Esophagus squamous epithelium (tissue), 5 donors: Measurements from ENCODE around the gene NOL7. TPM values are rescaled to one million over a fixed set of nuclear protein-coding genes. Genes with fewer than 3 reads are reported as not detected.

ENCODE experiments used
- DNase-seq: peaks from one replicate; lab custom pipeline; 2025; lab: John Stamatoyannopoulos, UW
- H3K27ac ChIP-seq, 4 donors: fragments of 200-600 bp; sonication (generic); one replicate each; pipeline ENCODE4 v1.5.1; 2016 to 2019; ENCODE audit warnings: mild to moderate bottlenecking in 1 of 4
- H3K27me3 ChIP-seq, 4 donors: fragments of 200-600 bp; sonication (generic); 1 replicate in 3 of 4; 2 replicates in 1 of 4; pipeline versions ENCODE4 v1.5.1 to v1.6.0; 2017 to 2021; ENCODE audit warnings: antibody characterized with exemption in 1 of 4
- H3K36me3 ChIP-seq, 3 donors: fragments of 200-600 bp; sonication (generic); one replicate each; pipeline ENCODE4 v1.5.1; 2016 to 2019
- H3K4me1 ChIP-seq, 3 donors: fragments of 200-600 bp; sonication (generic); one replicate each; pipeline ENCODE4 v1.5.1; 2017 to 2019
- H3K4me3 ChIP-seq, 4 donors: fragments of 200-600 bp; sonication (generic); 1 replicate in 3 of 4; 2 replicates in 1 of 4; pipeline ENCODE4 v1.5.1; 2016 to 2019; ENCODE audit warnings: mild to moderate bottlenecking in 2 of 4, moderate library complexity in 1 of 4
- H3K9me3 ChIP-seq, 3 donors: fragments of 200-600 bp; sonication (generic); one replicate each; pipeline ENCODE4 v1.5.1; 2016 to 2019
- CTCF ChIP-seq, 6 experiments: fragments of 450-650 bp in 4 of 6; fragments of 200-600 bp in 2 of 6; sonication (generic) in 2 of 6; IDR thresholded peaks; one replicate each; pipeline ENCODE4 v1.5.1; 2016 to 2019; ENCODE audit warnings: antibody characterized with exemption in 6 of 6, mild to moderate bottlenecking in 4 of 6, moderate library complexity in 4 of 6
- POLR2A ChIP-seq, 4 donors: fragments of 450-650 bp; IDR thresholded peaks; one replicate each; pipeline ENCODE4 v1.6.1; 2017; ENCODE audit warnings: antibody characterized with exemption in 4 of 4, mild to moderate bottlenecking in 4 of 4, moderate library complexity in 3 of 4
- WGBS, 2 donors: methylation state at CpG; one replicate each; pipeline ENCODE4 v1.1.5; 2018; 5-methylcytosine and 5-hydroxymethylcytosine counted together
- intact Hi-C: fragments of 100-400 bp; cut with DNase I; formaldehyde crosslinking; loops from one replicate; pipeline ENCODE4 v1.15.0; 2022
- total RNA-seq, 4 donors: library from RNA; depleted of rRNA; stranded (reverse); fragments of >200 nt; gene quantifications; one replicate each; pipeline ENCODE4 v1.1.0, GENCODE V29; 2016
- donor health status: DM: yes; HTN: yes; CAD: no.

Gene NOL7
- total RNA-seq, 4 donors from 2014 or later: 75.8 to 106 (median 92.4) TPM

- intact Hi-C loops: no loop called here
- WGBS, 2 donors: 98 to 100% methylated on average over 4 to 5 of the region's 7 CpGs
- no peak overlapping the region for H3K4me3 ChIP-seq
- H3K27me3 ChIP-seq: no peaks in the 10 kb centered on the region
- no peak overlapping the region for H3K27ac ChIP-seq
- TF ChIP-seq POLR2A (IDR thresholded peaks at IDR 0.05) (no peak), CTCF (IDR thresholded peaks at IDR 0.05) (no peak)
- DNase-seq: no peak
- no peaks in the 10 kb centered on the region for H3K9me3 ChIP-seq
- peaks cover 0 to 71% (median 7%) of the 10 kb centered on the region in 3 donors for H3K36me3 ChIP-seq
- no peaks in the 10 kb centered on the region for H3K4me1 ChIP-seq
Observed at GRCh38 chr6:13586603-13587542, 28.3 kb upstream of the NOL7 start.

GRCh38 chr6:13589801-13590200, 25.3 kb upstream of the NOL7 start:
- Histone ChIP-seq H3K36me3 (peaks cover 3 to 85% (median 7%) of the 10 kb centered on the region in 3 donors), H3K9me3 (no peaks in the 10 kb centered on the region), H3K4me1 (no peaks in the 10 kb centered on the region), H3K4me3 (no peak overlapping the region), H3K27ac (no peak overlapping the region), H3K27me3 (no peaks in the 10 kb centered on the region)
- WGBS, 2 donors: 96 to 97% methylated on average over 9 of the region's 9 CpGs
- DNase-seq: no peak
- no peak for TF ChIP-seq POLR2A (IDR thresholded peaks at IDR 0.05)
- TF ChIP-seq CTCF (IDR thresholded peaks at IDR 0.05): no peak
- intact Hi-C loops: no loop called here

DNA sequence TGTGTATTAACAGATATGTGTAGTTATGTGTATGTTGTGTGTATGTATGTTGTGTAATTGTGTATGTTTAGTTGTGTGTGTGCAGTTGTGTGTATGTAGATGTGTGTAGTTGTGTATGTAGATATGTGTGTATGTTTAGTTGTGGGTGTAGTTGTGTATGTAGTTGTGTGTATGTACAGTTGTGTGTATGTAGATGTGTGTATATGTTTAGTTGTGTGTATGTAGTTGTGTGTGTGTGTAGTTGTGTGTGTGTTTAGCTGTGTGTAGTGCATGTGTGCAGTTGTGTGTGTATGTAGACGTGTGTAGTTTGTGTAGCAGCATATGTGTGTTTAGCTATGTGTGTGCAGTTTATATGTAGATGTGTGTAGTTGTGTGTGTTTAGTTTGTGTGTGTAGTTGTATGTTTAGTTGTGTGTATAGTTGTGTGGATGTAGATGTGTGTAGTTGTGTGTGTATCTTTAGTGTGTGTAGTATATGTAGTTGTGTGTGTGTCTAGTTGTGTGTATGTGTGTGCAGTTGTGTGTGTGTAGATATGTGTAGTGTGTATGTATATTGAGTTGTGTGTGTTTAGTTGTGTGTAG, 24.5 kb upstream of the NOL7 start:
- no peaks in the 10 kb centered on the region for H3K27me3 ChIP-seq
- intact Hi-C loops: no loop called here
- no peak overlapping the region for H3K27ac ChIP-seq
- peaks cover 3 to 86% (median 9%) of the 10 kb centered on the region in 3 donors for H3K36me3 ChIP-seq
- H3K4me1 ChIP-seq: no peaks in the 10 kb centered on the region
- no peak overlapping the region for H3K4me3 ChIP-seq
- DNase-seq: no peak
- TF ChIP-seq CTCF (IDR thresholded peaks at IDR 0.05): no peak
- WGBS, 2 donors: 88 to 92% methylated on average over 1 of the region's 1 CpG
- H3K9me3 ChIP-seq: no peaks in the 10 kb centered on the region

DNA sequence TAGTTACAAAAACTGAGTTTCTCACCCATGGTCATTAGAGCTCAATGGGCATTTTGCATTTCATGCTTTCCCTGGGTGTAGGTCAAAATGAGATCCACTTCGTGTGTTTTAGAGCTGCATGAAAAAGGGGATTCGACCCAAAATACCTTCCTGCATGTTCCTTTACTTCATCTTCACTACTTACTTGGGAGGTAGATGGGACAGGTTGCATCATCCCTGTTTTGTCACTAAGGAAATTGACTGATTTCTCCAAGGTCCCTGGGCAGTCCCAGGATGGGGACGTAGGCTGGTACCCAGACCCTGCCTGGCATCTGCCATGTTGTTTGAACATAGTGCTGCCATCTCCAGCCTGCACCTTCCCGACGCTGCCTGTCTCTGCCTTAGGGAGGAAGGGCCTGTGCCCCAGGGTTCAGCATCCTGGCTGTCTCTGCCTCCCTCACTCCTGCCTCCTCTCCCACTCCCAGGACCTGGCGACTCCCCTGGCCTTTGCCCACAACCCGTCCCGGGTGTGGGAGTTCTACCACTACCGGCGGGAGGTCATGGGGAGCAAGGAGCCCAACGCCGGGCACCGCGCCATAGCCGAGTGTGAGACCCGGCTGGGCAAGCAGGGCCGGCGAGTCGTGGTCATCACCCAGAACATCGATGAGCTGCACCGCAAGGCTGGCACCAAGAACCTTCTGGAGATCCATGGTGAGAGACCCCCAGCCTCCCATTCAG, 23.8 kb upstream of the NOL7 start:
- DNase-seq: no peak
- intact Hi-C loops: no loop called here
- WGBS, 2 donors: 96 to 98% methylated on average over 3 to 10 of the region's 21 CpGs
- Histone ChIP-seq H3K36me3 (peaks cover 3 to 93% (median 12%) of the 10 kb centered on the region in 3 donors), H3K9me3 (no peaks in the 10 kb centered on the region), H3K27me3 (no peaks in the 10 kb centered on the region), H3K4me3 (no peak overlapping the region), H3K4me1 (no peaks in the 10 kb centered on the region), H3K27ac (no peak overlapping the region)
- TF ChIP-seq POLR2A (IDR thresholded peaks at IDR 0.05): no peak
- TF ChIP-seq CTCF (IDR thresholded peaks at IDR 0.05): no peak
